AML-193 (cell line): Measurements from ENCODE around the gene CC2D2A.
"Not testable (repeated sequence)": the region's sequence is repeated elsewhere in the genome, so short reads cannot be mapped to it uniquely, and the experiment has no call there.

Experiments used
- DNase-seq, 2 experiments: peaks; one replicate each; lab custom pipeline; 2025; lab: John Stamatoyannopoulos, UW

Gene CC2D2A

DNA sequence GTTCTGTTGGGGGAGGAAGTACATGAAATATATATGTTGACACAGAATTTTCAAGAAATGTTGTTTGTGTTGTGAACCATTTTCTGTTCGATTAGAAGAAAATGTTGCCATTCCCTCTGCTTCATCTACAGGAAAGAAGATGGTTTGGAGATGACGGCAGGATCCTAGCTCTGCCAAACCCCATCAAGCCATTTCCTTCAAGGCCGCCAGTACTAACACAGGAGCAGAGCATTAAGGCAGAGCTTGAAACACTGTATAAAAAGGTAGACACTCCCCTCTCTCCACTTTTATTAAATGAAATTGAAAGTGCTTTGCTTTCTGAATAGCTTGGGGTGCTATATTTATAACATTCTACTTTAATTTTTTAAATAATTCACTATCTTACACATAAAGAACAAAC lies 46.8 kb downstream of the CC2D2A start:
- no peak for DNase-seq

- not testable (repeated sequence) for DNase-seq
These were observed 48.0 kb downstream of the CC2D2A start for GRCh38 chr4:15517681-15518080.

GRCh38 chr4:15521442-15522039 lies 51.9 kb downstream of the CC2D2A start:
- no peak for DNase-seq

GRCh38 chr4:15525080-15525479 lies 55.4 kb downstream of the CC2D2A start:
- DNase-seq = no peak

- DNase-seq = no peak
These were observed 57.4 kb downstream of the CC2D2A start for GRCh38 chr4:15526924-15527592.

- DNase-seq = no peak
These were observed 62.1 kb downstream of the CC2D2A start for GRCh38 chr4:15531792-15532191.

DNA sequence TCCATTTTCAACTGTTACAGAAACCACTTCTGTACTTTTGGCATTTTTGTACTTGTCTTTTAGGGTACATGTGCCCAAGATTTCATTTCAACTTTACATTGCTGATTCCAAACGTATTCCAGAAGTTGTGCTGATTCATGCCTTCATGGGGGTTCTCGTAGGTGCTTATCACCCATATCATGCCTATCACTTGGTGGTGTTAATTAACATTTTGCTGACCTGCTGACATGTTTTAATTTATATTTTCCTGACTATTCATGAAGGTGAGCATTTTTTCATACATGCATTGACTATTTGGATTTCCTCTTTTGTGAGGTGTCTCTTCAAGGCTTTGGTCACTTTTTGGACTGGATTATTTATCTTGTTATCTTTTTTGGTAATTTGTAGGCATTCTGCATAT lies 64.1 kb downstream of the CC2D2A start:
- DNase-seq = no peak

DNA sequence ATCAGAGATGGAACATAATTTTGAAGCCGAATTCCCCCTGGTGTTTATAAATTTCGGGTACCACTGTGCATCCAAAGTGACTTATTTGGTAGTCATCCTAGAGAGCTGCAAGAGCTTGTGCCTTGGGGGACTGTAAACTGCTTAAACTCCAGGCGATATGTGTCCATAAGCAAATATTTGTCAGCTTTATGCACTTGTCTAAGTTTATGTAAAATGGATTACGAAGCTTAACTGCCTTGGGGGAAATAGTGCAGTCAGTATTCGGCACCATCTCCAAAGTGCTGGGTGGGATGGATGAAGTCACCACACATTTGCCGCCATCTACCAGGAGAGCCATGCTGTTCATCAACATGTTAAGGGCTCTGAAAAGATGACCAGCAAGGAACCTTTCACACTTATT lies 65.9 kb downstream of the CC2D2A start:
- DNase-seq = no peak

DNA sequence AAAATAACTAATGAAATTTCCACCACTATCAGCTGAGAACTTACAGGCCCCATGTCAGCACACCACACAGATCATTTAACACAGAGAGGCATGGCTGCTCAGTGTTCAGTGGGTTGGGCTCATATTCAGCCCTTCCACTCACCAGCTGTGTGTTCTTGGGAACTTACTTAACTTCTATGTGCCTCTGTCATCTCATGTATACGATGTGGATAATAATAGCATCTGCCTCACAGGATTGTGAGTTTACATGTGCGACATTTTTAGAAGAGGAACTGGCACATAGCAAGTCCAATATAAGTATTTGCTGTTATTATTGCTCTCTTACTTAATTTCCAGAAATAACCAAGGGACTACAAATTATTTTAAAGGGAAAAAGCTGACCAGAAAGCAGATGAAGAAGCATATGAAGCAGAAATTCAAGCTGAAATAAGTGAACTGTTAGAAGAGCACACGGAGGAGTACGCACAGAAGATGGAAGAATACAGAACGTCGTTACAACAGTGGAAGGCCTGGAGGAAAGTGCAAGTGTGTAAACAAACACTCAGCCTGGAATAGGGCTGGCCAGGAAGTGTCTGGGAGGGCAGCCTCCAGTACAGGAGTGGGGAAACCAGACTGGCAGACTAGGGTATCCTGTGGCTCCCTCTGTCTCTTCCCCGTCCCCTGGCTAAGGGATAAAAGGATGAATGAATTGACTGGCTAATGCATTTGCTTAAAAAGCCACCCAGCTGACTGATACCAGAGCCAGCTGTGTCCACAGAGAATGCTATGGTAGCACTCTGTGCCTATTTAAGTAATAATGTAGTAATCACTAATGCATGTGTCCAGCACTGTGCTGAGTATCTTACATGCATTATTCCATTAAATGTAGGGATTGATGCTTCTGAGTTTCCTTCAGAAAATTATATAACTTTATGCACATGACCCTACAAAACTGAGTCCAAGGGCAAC lies 67.1 kb downstream of the CC2D2A start:
- DNase-seq = no peak

GRCh38 chr4:15541941-15542340 lies 72.3 kb downstream of the CC2D2A start:
- DNase-seq = no peak

DNA sequence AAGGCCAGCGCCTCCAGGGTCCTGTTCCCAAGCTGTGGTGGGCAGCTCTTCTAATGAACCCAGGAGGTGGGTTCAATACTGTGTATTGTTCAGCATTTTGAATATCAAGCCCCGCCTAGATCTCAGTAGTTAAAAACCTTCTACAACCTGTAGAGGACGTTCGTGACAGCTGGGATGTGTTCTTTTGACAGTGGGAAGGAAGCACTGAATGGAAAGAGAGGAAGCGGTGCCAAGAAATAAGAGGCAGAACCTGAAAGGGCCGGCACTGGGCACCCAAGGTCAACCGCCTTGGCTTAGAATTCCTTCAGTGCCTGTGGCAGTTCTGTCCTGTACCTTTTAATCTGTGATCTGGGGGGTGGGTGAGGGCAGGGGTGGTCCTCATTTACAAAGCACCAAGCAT lies 73.1 kb downstream of the CC2D2A start:
- no peak for DNase-seq

- no peak for DNase-seq
These were observed 74.0 kb downstream of the CC2D2A start for GRCh38 chr4:15543537-15544247.

DNA sequence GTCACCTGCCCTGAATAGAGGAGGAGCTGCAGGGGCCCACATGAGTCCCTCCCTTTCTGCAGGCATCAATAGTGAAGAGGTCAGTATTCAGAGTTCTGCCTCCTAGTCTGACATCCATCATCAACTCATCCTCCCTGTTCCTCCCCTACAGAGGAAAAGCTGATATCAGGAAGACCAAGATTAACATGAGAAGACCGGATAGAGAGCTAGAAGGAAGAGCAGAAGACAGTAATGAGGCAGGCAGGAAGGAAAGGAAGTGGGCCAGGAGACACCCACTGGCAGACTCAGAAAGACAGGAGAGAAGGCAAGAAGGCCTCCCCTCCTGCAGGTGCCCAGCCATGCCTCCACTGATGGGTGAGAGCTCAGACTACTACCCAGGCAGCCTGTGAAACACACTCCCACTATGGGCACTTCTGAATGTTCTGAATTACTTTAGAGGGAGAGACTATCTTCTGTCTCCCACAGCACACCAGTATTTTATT lies 74.6 kb downstream of the CC2D2A start:
- no peak for DNase-seq

DNA sequence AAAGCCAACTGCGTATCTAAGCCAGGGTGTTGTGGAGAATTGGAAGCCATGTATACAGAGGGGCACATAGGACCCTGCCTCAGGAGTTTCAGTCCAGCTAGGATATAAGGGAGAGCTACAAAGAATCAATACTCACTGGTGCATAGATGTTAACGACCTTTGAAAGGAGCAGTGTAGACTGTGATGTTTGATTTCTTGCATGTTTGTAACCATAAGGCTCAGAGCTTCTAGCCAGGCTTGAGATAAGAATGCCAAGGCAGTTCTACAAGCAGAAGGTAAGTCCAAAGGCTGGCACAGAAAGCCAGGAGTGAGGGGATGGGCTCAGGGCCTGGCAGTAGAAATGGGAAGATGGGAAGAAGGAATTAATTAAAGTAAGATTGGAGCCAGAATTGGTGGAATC lies 75.7 kb downstream of the CC2D2A start:
- no peak for DNase-seq

DNA sequence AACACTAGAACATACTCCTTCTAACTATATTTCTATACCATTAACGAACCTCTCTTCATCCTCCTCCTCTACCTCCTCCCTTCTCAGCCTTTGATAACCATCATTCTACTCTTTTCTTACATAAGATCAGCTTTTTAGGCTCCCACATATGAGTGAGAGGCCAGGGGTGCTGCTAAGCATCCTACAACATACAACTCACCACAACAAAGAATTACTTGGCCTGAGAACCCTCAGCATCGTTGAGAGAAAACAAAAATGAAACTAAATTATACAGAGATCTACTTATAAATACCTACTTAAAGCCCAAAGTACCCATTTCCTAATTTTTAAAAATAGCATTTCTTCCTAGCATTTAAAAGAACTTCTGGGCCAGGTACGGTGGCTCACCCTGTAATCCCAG lies 77.7 kb downstream of the CC2D2A start:
- no peak for DNase-seq

GRCh38 chr4:15550491-15550890 lies 80.8 kb downstream of the CC2D2A start:
- DNase-seq = no peak

DNA sequence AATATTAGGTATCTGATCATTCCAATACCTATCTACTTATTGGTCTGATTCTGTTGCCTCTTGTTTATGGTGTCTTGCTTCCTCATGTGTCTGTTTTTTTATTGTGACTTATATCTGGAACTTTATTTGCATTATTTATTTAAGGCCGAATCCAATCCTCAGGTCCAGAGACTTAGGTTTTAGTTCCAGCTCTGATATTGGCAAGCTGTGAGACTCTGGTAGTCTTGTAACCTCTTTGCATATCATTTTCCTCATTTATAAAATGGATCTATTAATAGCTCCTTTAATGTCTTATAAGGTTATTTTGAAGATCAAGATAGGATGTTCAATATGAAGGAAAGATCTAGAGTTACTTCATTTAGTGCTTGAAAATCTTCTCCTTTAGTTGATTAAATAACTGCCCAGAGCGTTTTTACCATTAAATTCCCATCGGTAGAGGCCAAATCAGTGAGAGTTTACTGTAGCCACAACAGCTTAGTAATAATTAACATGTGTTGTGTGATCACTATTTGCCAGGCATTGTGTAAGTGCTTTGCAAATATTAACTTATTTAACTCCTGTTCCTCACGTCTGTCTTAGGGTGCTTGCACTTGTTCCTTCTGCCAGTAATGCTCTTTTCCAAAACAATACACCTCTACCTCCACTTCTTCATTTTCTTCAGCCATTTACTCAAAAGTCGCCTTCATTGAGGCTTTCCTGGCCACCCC lies 82.2 kb downstream of the CC2D2A start:
- DNase-seq = no peak

DNA sequence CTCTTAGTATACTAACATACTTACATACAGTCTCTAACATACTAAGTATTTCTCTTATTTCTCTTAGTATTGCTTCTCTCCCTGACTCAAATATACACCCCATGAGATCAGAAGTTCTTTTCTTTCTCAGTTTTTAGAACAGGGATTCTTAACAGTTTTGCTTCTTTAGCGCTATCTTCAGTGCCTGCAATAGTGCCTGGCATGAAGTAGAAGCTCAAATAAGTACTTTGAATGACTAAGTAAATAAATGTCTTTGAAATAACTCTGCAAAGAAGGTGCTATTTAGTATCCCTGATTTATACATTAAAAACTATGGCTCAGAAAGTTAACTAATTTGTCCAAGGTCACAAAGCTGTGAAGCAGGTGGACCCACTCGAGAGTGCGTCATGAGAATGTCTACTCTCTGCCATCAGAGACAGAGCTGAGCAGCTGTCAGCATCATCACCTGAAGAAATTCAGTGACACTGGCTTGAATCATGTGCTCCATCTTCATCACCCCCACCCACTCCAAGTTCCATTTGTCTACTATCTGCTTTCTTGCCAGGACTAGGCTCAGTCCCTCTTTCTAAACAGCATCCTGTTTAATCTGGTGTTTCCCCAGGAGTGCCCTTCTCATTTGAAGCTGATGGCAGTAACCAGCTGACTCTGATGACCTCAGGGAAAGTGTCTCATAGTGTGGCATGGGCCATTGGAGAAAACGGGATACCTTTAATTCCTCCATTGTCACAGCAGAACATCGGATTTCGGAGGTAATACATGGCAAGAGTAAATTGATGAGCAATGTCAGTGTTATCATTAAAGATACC lies 83.1 kb downstream of the CC2D2A start:
- no peak for DNase-seq

DNA sequence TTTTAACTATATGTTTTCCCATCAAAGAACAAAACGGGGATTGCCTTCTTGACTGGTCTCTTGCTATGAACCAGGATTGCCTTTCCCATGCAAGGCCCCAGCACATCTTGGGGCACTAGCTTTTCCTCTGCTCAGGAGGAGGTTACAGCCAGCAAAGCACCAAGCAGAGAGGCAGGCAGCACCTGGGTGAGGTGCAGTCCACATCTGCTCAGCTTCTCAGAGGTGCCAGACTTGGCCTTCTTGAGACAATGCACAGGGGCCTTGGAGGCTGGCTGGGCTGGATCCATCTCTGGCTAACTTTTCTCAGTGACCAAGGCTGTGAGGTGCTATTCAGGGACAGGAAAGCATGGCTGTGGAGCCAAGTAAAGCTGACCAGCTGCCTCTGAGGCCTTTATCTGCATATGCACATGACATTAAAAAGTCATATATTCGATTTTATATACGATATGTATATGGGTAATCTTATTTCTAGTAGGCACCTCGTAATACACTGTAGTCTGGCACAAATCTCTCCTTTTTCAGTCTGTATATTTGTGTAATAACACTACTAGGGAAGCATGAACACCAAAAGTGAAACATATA lies 86.9 kb downstream of the CC2D2A start:
- DNase-seq = no peak
